HG03159 (cell line): ENCODE data around the gene TRIM44.
A peak's percentile ranks its signal among the peaks of the same experiment; 100 is the strongest.
"Not testable (repeated sequence)": the region's sequence is repeated elsewhere in the genome, so short reads cannot be mapped to it uniquely, and the experiment has no call there.

Experiments used
- ATAC-seq: cut with Tn5 transposase; IDR thresholded peaks from one replicate; pipeline ENCODE4 v1.9.1; 2021; ENCODE audit warnings: mild to moderate bottlenecking, moderate library complexity; ENCODE audit not compliant: unreplicated experiment

TRIM44 gene

DNA sequence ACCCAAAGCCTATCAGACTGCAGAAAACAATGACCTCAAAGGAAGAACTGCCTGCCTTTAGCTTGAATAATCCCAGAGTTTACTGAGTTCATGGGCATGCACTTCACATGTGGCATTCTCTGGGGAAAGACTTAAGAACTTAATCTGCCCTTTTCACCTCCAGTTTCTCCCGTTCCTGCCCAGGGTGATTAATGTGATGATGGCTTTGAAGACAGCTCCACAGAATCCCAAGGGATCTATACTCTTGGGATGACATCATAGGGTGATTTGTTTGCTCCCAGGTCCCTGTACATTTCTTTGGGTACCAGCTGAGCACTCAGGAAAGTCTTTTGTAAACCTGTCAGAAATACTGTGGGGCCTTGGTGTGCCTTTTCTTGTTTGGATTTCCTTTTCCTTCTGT lies 30.3 kb upstream of the TRIM44 start:
- no peak for ATAC-seq

DNA sequence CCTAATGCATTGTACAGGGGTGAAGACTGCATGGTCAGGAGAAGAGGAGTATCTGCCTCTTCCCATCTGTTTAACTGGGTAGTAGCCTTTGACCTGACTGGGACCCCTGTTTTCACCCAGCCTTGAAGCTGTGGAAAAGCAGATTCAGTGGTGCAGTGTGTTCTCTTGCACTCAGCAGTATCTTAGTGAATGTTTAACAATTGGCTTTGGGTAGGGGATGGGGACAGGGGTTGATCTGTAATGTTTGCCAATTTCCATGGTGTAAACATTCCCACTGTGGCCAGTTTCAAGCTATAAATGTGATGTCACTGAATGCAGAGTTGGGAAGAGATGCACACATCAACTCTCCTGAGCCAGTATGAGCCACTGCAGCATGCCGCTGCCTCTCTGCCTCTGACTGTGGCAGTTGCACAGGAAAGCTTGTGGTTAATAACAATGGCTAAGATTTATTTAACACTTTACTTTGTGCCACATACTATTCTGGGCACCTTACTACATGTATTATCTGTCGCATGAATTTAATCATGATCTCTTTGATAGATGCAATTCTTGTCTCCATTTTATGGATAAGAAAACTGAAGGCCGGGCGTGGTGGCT lies 28.6 kb upstream of the TRIM44 start:
- ATAC-seq, result no peak

DNA sequence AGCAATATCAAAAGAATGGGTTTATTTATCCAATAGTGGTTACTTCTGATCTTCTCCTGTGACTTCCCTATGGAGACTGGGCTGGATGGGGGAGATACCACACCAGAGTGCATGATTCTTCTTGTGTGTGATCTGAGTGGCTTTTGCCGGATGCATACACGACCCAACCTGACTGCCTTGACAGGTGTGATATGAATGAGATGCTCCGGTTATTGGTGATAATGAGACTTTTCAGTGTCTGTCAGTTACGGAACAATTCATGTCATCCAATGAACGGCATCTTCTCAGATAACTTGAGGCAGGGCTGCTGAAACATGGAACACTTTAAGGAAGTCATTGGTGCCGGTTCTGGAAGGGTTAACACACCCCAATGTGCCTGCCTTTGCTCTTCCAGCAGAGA lies 26.6 kb upstream of the TRIM44 start:
- no peak for ATAC-seq

DNA sequence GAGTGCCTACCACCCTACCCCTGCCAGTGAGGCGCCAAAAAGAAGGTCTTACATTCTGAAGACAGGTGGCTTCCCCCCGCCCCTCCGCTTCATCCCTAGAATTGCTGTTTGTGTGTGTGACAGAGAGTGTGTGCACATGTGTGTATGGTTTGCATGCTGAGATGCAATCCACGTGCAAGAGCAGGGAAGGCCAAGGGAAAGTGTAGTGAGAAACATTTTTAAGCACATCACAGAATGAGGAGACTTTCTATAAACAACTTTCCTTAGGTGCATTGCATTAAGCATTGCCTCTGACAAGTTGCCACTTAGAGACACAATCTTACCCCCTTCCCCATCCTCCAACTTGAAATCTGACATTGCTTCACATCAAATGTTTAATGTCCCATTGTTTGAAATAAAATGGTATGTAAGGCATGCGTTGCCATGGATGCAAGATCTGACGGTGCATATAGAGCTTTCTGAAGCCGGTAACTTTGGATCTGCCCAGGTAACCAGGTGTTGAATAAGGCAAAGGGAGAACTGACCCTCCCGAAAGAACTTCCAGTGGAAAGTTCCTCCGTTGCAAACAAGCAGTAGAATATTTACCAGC lies 22.9 kb upstream of the TRIM44 start:
- ATAC-seq, result no peak

DNA sequence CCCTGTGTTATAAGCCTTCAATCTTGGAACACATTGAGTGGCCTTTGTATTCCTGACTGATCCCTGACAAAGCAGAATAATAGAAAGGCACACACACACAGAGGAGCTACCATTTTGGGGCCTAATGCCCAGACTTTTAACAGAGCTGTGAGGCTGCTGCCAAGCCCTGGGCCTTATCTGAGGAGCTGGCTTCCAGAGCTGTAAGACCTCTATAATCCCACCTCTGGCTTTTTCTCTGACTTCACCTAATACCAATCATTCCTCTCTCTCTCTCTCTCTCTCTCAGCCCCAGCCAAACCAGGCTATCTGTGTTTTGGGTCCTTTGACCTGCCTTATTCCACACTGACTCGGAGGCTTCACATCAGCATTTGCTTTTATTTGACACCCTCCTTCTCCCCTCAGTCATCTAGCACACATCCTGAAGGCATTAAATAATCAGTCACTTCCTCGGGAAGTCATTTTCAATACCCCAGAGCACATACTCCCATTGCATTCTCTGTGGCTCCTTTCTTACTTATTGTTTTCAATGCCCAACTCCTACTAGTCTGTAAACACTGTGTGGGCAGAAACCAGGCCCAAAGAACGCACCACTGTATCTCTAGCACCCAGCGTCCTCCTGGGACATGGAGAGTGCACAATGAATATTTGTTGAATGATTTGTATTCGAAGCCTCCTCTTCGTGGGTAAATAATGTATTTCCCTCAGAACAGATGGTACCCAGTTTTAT lies 21.2 kb upstream of the TRIM44 start:
- ATAC-seq, result no peak

DNA sequence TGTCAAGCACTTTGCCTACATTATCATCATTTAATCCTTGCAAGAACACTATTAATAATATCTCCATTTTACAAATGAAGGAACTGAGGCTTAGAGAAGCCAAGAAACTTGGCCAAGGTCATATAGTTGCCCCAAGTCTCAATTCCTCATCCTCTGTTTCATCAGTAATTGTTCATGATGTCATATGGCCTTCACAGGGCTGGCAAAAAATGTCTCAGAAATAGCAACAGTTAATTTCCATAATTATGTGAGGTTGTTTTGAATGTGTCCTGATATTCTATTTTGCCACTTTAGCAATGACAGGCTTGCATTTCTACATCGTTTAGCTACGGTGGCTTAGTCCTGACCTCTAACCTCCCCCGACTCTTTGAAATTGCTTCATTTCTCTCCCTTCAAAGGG lies 20.6 kb upstream of the TRIM44 start:
- ATAC-seq, result no peak

DNA sequence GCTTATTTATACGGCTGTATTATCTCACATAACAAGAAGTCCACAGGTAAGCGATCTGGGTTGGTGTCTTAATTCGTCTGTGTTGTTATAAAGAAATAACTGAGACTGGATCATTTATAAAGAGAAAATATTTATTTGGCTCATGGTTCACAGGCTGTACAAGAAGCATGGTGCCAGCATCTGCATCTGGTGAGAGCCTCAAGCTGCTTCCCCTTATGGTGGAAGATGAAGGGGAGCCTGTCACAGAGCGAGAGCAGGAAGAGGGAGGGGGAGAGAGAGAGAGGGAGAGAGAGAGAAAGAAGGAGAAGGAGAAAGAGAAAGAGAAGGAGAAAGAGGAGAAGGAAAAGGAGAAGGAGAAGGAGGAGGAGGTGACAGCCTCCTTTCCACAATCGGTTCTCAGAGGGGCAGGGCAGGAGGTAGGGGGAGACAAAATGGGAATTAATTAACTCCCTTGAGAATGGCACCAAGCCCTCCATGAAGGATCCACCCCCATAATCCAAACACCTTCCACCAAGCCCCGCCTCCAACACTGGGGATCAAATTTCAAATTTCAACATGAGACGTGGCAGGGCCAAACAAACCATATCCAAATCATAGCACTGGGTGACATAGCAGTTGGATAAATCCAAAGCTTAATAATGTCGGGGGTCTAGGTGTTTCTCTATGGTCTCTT lies 15.0 kb upstream of the TRIM44 start:
- ATAC-seq, result no peak

DNA sequence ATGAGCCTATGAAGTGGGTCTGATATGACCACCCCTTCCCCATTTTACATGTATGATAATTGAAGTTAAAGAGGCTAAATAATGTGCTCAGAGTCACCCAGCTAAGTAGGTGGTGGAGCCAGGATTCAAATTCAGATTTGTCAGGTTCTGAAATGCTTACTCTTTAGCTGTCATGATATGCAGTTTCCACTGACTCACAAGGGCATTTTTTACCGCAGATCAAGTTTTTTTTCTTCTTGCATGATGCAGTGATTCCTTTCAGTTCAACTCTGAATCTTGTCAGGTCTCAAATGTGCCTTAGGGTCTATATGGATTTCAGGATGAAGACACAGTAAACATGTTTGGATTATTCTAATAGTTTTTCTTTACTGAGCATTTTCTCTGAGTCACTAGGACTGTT lies 12.6 kb upstream of the TRIM44 start:
- ATAC-seq, result no peak

DNA sequence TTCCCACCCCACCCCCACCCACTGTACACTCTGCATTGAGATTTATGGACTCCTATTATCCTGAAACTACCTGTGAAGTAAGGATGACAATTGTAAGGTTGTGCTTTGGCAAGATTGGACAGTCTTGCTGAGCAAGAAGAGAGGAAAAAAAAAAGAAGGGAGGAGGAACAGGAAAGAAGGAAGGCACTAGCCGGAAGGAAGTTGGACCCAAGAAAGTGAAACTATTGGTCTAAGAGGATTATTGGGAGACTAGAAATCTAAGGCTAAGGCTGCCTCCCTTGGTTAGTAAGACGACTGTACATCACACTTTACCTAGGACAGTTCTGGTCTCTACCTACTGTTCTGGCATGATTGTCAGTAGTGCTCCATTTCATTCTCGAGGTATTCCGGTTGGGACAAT lies 12.1 kb upstream of the TRIM44 start:
- ATAC-seq, result no peak

DNA sequence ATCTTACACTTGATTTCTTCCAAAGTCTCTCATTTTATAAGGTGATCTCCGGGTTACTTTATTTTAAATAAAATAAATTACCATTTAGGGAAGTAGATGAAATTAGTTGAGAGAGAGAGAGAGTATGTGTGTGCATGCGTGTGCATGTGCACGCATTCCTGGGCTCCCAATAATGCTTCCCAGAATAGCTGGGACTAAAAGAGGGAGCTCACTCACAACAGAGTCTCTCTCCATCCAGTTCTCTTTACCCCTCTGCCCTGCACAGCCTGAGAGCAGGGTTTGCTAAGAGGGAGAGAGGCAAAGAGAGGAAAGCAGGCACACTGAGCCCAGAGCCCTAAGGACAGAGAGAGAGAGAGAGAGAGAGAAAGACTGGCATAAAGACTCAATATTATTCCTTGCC lies 11.3 kb upstream of the TRIM44 start:
- ATAC-seq, result no peak

DNA sequence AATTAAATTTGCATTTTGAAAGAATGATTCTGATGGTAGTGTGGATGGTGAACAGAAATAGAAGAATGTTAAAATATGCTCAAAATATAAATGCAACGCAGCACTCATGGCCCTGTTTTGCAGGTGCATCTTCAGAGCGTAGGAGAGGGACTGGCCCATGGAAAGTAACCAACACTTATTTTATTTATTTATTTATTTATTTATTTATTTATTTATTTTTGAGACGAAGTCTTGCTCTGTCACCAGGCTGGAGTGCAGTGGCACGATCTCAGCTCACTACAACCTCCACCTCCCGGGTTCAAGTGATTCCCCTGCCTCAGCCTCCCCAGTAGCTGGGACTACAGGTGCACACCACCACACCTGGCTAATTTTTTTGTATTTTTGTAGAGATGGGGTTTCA lies 9.8 kb upstream of the TRIM44 start:
- not testable (repeated sequence) for ATAC-seq

DNA sequence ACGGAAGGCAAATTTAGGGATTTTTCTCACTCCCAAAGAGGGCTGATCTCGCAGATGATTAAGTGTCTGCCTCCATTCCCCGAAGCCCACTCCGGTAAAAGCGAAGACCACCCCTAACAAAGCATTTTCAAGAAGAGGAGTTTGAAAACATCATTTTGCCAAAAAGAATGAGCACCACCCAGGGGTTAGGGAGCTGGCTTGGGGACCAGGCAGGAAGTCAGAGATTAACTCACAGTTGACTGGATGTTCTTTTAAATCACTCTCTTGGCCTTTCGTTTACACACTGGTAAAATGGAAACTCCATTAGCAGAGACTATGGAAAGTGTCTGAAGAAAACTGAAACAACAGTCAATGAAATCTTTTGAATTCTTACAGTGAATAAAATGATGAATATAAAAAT lies 7.9 kb upstream of the TRIM44 start:
- no peak for ATAC-seq

DNA sequence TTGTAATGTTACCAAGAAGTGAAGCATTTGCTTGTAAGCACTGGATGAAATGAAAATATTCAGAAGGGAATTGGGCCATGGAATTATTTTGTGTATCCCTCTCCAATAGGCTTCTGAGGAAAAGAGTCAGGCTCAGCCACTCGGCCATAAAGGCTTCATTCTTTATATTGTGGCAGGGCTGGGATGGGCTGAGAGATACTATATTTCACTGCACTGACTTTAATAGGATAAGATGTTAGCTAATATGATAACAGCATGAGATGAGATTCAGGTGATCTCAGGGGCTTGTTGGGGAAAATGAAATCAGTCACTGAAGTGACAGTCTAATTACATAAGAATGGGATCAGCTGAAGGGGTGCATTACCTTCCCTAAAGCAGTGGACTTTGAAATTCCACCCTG lies 7.3 kb upstream of the TRIM44 start:
- no peak for ATAC-seq

DNA sequence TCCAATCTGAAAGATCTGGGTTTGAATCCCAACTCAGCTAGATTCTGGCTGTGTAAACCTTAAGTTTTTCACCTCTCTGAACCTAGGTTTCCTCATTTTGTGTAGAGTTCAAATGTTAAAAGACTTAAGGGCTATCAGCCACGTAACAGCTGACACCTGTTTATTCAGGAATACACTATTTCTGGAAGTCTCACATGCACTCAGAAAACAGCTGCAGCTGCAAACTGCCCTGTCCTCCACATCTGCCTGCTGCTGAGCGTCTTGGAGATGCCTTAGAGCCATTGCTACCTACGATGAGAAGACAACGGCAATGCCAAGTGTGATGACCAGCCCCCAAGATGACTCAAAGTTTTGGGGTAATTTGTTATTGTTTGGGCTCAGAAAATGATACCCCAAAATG lies 6.7 kb upstream of the TRIM44 start:
- ATAC-seq, result no peak

DNA sequence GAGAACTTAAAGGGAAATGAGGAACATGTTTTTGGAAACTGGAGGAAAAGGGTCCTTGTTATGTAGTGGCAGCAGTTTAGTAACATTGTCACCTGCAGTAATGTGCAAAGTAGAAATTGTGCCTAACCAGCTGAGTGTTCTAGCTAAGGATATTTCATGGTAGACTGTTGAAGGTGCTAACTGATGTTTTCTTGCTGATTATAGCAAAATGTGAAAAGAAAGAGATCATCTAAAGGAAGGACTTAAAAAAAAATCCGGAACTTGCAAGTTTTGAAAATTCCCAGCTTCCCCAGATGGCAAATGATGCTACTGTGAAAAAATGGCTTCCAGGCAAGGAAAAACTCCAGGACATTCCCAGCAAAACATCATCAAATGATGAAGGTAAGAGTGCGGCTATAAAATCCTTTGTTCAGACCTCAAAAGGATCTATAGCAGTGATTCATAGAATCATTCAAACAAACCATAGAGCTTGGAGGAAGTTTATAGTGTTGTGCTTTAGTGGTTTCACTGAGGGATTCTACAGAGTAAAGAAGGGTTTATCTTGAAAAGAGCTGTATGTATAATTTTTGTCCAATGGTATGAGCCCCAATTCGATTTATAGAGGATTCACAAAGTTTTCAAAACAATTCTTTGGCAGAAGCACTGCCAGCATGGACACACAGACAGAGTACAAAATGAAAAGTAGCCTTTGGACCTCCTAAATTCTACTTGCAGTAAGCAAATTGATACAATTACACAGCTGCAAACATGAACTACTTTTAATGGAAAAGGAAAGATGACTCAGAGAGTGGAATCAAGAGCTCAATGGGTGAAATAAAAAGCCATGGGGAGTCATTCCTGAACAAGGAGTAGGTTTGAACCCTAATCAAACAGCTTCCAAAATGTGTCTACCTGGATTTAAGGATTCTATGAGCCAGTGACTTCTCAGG lies 4.3 kb upstream of the TRIM44 start:
- ATAC-seq, result no peak

DNA sequence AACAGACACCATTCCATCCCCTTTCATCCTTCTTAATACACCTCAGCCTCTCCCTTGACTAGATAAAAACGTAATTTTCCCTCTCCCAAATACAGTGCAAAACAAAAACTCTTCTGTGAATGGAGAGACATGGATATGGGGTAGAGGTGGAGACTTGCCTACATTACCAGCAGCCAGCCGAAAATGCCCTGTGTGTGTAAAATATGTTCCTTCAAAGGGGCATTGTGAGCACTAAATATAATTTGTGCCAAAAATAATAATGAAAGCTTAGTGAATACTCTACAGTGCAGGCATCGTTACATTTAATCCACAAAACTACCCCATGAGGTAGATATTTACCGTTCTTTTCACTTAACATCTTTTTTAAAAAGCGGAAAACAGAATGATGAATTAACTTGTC lies 1.0 kb upstream of the TRIM44 start:
- ATAC-seq, result no peak

DNA sequence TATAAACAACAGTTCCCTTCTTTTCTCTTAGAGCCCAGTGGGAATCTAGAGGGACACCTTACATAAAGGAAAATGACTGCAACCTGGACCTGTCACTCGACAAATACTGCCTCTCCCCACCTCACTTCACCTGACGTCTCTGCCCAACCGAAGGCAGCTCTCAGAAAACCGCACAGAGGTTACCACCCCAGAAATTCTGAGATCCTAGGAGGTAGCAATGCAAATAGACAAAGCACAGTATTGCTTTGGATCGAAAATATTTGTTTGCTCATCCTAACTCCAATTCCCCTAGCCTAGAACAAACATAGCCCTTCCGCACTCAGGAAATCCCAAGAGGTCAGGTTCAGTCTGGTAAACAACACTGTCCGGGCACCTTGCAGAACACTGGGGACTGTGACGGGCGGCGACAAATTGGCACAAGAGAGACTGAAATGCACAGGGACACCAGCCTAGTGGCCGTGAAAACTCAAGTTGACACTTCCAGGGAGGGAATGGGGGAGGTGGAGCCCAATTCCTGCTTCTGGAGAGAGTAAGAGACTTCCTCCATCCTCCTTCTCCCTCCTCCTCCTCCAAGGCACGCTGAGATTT lies 420 bp upstream of the TRIM44 start:
- ATAC-seq, result peak; percentile 30

DNA sequence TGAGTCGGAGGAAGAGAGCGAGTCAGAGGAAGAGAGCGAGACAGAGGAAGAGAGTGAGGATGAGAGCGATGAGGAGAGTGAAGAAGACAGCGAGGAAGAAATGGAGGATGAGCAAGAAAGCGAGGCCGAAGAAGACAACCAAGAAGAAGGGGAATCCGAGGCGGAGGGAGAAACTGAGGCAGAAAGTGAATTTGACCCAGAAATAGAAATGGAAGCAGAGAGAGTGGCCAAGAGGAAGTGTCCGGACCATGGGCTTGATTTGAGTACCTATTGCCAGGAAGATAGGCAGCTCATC lies 780 bp downstream of the TRIM44 start:
- ATAC-seq, result no peak

DNA sequence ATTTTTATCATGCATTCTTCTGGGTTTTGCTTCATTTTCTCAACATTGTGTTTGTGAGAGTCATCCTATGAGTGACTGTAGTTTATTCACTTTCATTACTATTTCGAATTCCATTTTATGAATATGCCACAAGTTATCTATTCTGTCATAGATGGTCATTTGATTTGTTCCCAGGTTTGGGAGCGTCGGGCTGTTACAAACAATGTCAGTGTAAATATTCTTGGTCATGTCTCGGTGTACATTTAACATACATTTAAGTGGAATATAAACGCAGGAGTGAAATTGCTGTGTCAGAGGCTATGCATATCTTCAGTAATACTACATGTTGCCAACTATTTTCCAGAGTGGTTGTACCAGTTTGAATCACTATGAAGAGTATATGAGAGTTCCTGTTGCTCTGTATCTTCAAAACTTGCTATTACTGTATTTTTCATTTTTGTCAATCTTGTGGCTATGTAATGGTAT lies 2.4 kb downstream of the TRIM44 start:
- ATAC-seq, result no peak

DNA sequence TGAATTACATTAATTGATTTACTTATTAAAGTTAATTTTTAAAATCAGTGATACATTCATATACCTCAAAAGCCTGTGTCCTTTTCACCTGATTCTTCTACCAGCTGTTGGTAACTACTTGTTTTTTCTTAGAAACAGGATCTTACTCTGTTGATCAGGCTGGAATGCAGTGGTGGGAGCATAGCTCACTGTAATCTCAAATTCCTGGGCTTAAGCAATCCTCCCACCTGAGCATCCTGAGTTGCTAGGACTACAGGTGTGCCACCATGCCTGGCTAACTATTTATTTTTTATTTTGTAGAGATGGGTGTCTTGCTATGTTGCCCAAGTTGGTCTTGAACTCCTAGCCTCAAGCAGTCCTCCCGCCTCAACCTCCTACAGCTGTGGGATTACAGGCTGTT lies 4.7 kb downstream of the TRIM44 start:
- ATAC-seq, result no peak

DNA sequence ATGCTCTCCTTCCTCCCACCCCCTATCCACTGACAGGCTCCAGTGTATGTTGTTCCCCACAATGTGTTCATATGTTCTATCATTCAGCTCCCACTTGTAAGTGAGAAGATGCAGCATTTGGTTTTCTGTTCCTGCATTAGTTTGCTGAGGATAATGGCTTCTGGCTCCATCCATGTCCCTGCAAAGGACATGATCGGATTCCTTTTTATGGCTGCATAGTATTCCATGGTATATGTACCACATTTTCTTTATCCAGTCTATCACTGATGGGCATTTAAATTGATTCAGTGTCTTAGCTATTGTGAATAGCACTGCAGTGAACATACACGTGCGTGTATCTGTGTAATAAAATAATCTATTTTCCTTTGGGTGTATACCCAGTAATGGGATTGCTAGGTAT lies 5.8 kb downstream of the TRIM44 start:
- not testable (repeated sequence) for ATAC-seq
